ENCODE results near the gene C6orf141. TPM values are rescaled to one million over a fixed set of nuclear protein-coding genes. Genes with fewer than 3 reads are reported as not detected.
"Not testable (repeated sequence)": the region's sequence is repeated elsewhere in the genome, so short reads cannot be mapped to it uniquely, and the experiment has no call there.

The C6orf141 gene
- total and polyA plus RNA-seq, 4 donors = 1.6 to 9.6 TPM; not detected in 2

DNA sequence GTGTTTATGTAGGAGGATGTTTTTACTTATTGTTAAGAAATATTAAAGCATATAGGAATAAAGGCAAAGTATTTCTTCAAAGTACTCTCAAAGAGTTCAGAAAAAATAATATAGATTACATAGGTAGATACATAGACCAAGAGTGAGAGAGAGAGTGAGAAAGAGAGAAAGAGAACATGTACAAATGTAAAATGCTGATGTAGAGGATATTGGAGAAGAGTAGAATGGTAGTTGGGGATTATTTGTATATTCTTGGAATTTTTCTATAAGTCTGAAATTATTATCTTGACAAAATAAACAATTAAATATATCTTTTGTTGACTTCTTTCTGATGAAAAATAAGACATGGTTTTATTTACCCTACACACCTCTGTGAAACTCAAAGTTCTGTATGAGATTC, 29.2 kb downstream of the C6orf141 start:
- Histone ChIP-seq H3K4me3 (ENCODE audit: low read length in 2 of 2) (no peak overlapping the region), H3K27me3 (ENCODE audit: control insufficient read depth in 1 of 2, insufficient read depth in 2 of 2, low read length in 1 of 2) (no peaks in the 10 kb centered on the region), H3K4me1 (ENCODE audit: control insufficient read depth in 1 of 2, insufficient read depth in 2 of 2, low read length in 2 of 2) (no peaks in the 10 kb centered on the region), H3K27ac (ENCODE audit: low read depth in 1 of 2, low read length in 2 of 2) (no peak overlapping the region), H3K9me3 (ENCODE audit: control insufficient read depth, low read length) (no peaks in the 10 kb centered on the region), H3K36me3 (ENCODE audit: control insufficient read depth in 1 of 2, insufficient read depth in 2 of 2, low read length in 1 of 2) (no peaks in the 10 kb centered on the region)
- ATAC-seq (ENCODE audit: low FRiP score) (no peak), DNase-seq (no peak)
- intact Hi-C loops (cut with DNase I) = no loop called here

DNA sequence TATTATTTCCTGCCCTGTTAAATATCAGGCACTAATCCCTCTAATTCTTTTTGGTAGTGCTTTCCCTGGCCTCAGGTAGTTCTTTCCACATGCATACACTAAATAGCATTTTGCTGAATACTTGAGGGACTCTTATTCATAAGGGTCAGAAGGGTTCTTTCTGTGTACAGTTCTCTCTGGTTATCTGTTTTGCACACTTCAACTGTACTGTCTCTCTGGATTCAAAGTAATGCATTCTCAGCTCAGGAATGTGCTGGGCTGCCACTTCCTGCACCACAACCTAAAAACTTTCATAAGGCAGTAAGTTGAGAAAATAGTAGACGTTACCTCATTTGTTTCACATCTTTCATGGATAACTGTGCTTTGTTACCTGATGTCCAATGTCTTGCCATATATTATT, 32.1 kb downstream of the C6orf141 start:
- H3K9me3 ChIP-seq (ENCODE audit: control insufficient read depth, low read length) = no peaks in the 10 kb centered on the region
- 29 to 46% methylated on average over 1 of the region's 1 CpG for WGBS, 2 donors
- intact Hi-C loops (cut with DNase I) = no loop called here
- no peaks in the 10 kb centered on the region for H3K4me1 ChIP-seq (ENCODE audit: control insufficient read depth in 1 of 2, insufficient read depth in 2 of 2, low read length in 2 of 2)
- H3K4me3 ChIP-seq (ENCODE audit: low read length in 2 of 2) = no peak overlapping the region
- no peaks in the 10 kb centered on the region for H3K27me3 ChIP-seq (ENCODE audit: control insufficient read depth in 1 of 2, insufficient read depth in 2 of 2, low read length in 1 of 2)
- DNase-seq = no peak
- no peak overlapping the region for H3K27ac ChIP-seq (ENCODE audit: low read depth in 1 of 2, low read length in 2 of 2)
- no peak for ATAC-seq (ENCODE audit: low FRiP score)
- H3K36me3 ChIP-seq (ENCODE audit: control insufficient read depth in 1 of 2, insufficient read depth in 2 of 2, low read length in 1 of 2) = no peaks in the 10 kb centered on the region

GRCh38 chr6:49587262-49587661, 36.8 kb downstream of the C6orf141 start:
- WGBS, 2 donors = 88 to 92% methylated on average over 5 of the region's 5 CpGs
- H3K36me3 ChIP-seq (ENCODE audit: control insufficient read depth in 1 of 2, insufficient read depth in 2 of 2, low read length in 1 of 2); DNase-seq; H3K9me3 ChIP-seq (ENCODE audit: control insufficient read depth, low read length); ATAC-seq (ENCODE audit: low FRiP score); H3K4me3 ChIP-seq (ENCODE audit: low read length in 2 of 2); H3K4me1 ChIP-seq (ENCODE audit: control insufficient read depth in 1 of 2, insufficient read depth in 2 of 2, low read length in 2 of 2); intact Hi-C loops (cut with DNase I); H3K27me3 ChIP-seq (ENCODE audit: control insufficient read depth in 1 of 2, insufficient read depth in 2 of 2, low read length in 1 of 2); H3K27ac ChIP-seq (ENCODE audit: low read depth in 1 of 2, low read length in 2 of 2): not testable (repeated sequence)

Other genes with a start within 250 kb of the C6orf141 start
- gene MMUT, start 87.4 kb upstream of the C6orf141 start, total RNA-seq = 10 to 100 TPM; 20.7 to 24.2 TPM
- 10 to 100 TPM; 13.3 to 18.7 TPM for gene MMUT, start 87.4 kb upstream of the C6orf141 start, polyA plus RNA-seq
- 1 to 10 TPM; 3.8 to 4.2 TPM for gene CENPQ, start 87.3 kb upstream of the C6orf141 start, total RNA-seq
- 1 to 10 TPM; 5.5 to 7.8 TPM for gene CENPQ, start 87.3 kb upstream of the C6orf141 start, polyA plus RNA-seq
- not detected for gene GLYATL3, start 50.7 kb upstream of the C6orf141 start, total RNA-seq
- not detected for gene GLYATL3, start 50.7 kb upstream of the C6orf141 start, polyA plus RNA-seq
- gene RHAG, start 86.2 kb downstream of the C6orf141 start, total RNA-seq = not detected
- not detected for gene RHAG, start 86.2 kb downstream of the C6orf141 start, polyA plus RNA-seq
- gene CRISP2, start 162.9 kb downstream of the C6orf141 start, total RNA-seq = not detected
- not detected for gene CRISP2, start 162.9 kb downstream of the C6orf141 start, polyA plus RNA-seq
- gene CRISP3, start 193.7 kb downstream of the C6orf141 start, total RNA-seq = not detected
- gene CRISP3, start 193.7 kb downstream of the C6orf141 start, polyA plus RNA-seq = under 1 TPM in 1 of 2 donors, not detected in 1; 0.05 TPM
- not detected for gene PGK2, start 236.6 kb downstream of the C6orf141 start, total RNA-seq
- gene PGK2, start 236.6 kb downstream of the C6orf141 start, polyA plus RNA-seq = not detected